ENCODE measurements around the gene PDHB. TPM values are rescaled to one million over a fixed set of nuclear protein-coding genes. Genes with fewer than 3 reads are reported as not detected.

The PDHB gene
- 67.6 TPM for total RNA-seq (ENCODE audit: unreplicated experiment)
- long read RNA-seq, transcript PDHB-201 (10 exons, 1,527 nt): major isoform, 85 of 99 reads
- long read RNA-seq, partial matches to known transcripts: 6 of 99 reads
- long read RNA-seq, other reads (novel, unspliced or antisense): 4 of 99 reads

- peak; percentile 94 for DNase-seq
- Mint-ChIP-seq H3K4me3 (ENCODE audit: unreplicated experiment) (peak within 1 kb of the TSS; percentile 98), H3K27ac (ENCODE audit: unreplicated experiment) (peak within 1 kb of the TSS; percentile 94), H3K4me1 (ENCODE audit: low read depth, unreplicated experiment) (peaks cover 8% of the 10 kb centered on the region), H3K36me3 (ENCODE audit: unreplicated experiment) (no peaks in the 10 kb centered on the region), H3K9me3 (ENCODE audit: unreplicated experiment) (peaks cover 7% of the 10 kb centered on the region), H3K27me3 (ENCODE audit: unreplicated experiment) (peaks cover 7% of the 10 kb centered on the region)
- TF ChIP-seq CTCF (IDR thresholded peaks at IDR 0.05; ENCODE audit: partially characterized antibody, unreplicated experiment): no peak
Observed at GRCh38 chr3:58433400-58434167, at the start of gene PDHB. PDHB (minus strand) TSS chr3:58433832; CDS start chr3:58433809, 23 bp downstream.

GRCh38 chr3:58482917-58483636, 49.4 kb upstream of the PDHB start:
- peaks cover 11% of the 10 kb centered on the region for H3K4me1 Mint-ChIP-seq (ENCODE audit: low read depth, unreplicated experiment)
- no peak for DNase-seq
- H3K9me3 Mint-ChIP-seq (ENCODE audit: unreplicated experiment): peaks cover 6% of the 10 kb centered on the region
- no peak overlapping the region for H3K27ac Mint-ChIP-seq (ENCODE audit: unreplicated experiment)
- TF ChIP-seq CTCF (IDR thresholded peaks at IDR 0.05; ENCODE audit: partially characterized antibody, unreplicated experiment): no peak
- peaks cover 4% of the 10 kb centered on the region for H3K36me3 Mint-ChIP-seq (ENCODE audit: unreplicated experiment)
- no peak overlapping the region for H3K4me3 Mint-ChIP-seq (ENCODE audit: unreplicated experiment)
- H3K27me3 Mint-ChIP-seq (ENCODE audit: unreplicated experiment): peaks cover 10% of the 10 kb centered on the region

- H3K4me1 Mint-ChIP-seq (ENCODE audit: low read depth, unreplicated experiment): peaks cover 2% of the 10 kb centered on the region
- no peak for DNase-seq
- H3K9me3 Mint-ChIP-seq (ENCODE audit: unreplicated experiment): peaks cover 2% of the 10 kb centered on the region
- H3K27me3 Mint-ChIP-seq (ENCODE audit: unreplicated experiment): peaks cover 5% of the 10 kb centered on the region
- H3K27ac Mint-ChIP-seq (ENCODE audit: unreplicated experiment): no peak overlapping the region
- H3K4me3 Mint-ChIP-seq (ENCODE audit: unreplicated experiment): no peak overlapping the region
- no peak for TF ChIP-seq CTCF (IDR thresholded peaks at IDR 0.05; ENCODE audit: partially characterized antibody, unreplicated experiment)
- H3K36me3 Mint-ChIP-seq (ENCODE audit: unreplicated experiment): peaks cover 4% of the 10 kb centered on the region
Observed at GRCh38 chr3:58480309-58480708, 46.7 kb upstream of the PDHB start.

GRCh38 chr3:58478781-58479180, 45.1 kb upstream of the PDHB start:
- Mint-ChIP-seq H3K4me1 (ENCODE audit: low read depth, unreplicated experiment) (peaks cover 8% of the 10 kb centered on the region), H3K4me3 (ENCODE audit: unreplicated experiment) (no peak overlapping the region), H3K27ac (ENCODE audit: unreplicated experiment) (no peak overlapping the region), H3K27me3 (ENCODE audit: unreplicated experiment) (peaks cover 2% of the 10 kb centered on the region), H3K9me3 (ENCODE audit: unreplicated experiment) (peaks cover 2% of the 10 kb centered on the region), H3K36me3 (ENCODE audit: unreplicated experiment) (peaks cover 4% of the 10 kb centered on the region)
- no peak for TF ChIP-seq CTCF (IDR thresholded peaks at IDR 0.05; ENCODE audit: partially characterized antibody, unreplicated experiment)
- DNase-seq: no peak
